NCI-H82 treated with DMSO at 0.1 percent for 48 hours (cell line): ENCODE data around the gene UGT1A3.
A peak's percentile ranks its signal among the peaks of the same experiment; 100 is the strongest.
"Not testable (repeated sequence)": the region's sequence is repeated elsewhere in the genome, so short reads cannot be mapped to it uniquely, and the experiment has no call there.

Experiments used
- DNase-seq: peaks from one replicate; lab custom pipeline; 2025; ENCODE audit not compliant: unreplicated experiment; lab: John Stamatoyannopoulos, UW

UGT1A3 gene

DNA sequence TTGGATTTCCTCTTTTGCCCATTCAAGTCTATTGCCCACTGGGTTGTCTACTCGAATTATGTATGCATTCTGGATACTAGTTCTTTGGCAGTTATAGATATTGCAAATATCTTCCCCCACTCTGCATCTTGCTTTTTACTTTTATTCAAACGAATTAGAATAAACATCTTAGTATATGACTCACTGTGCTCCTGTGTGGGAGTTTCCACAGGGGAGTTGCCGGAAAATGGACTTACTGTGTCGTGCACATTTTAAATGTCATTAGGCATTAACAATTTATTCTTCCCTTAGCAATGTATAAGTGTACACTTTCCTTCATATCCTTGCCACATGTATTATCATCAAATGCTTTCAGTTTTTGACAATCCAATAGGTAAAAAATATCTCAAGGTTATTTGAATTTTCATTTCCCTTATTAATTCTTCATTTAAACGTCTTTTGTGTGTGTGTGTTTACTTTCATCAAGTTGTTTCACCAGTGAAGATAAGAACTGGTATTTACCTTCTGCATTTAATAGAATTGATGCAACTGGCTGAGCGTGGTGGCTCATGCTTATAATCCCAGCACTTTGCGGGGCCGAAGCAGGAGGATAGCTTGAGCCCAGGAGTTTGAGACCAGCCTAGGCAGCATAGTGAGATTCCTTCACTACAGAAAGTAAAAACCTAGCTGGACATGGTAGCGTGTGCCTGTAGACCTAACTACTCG is 20.8 kb upstream of the UGT1A3 start:
- no peak for DNase-seq

DNA sequence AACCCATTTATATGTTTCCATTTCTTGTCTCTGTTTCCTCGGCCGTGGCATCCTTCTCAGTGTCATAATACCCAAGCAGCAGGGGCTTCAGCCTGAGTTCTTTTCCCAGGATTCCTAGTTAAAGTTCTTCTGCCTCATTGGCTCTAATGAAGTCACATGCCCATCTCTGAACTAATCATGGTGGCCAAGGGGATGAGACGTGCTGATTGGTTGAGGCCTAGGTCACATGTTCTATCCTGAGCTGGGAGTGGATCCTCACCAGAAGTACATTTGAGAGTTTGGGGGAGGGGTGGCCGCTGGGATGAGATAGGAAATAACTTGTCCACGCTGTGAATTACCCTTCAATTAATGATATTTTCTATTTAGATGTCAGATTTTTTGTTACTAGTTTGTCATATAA is 19.9 kb upstream of the UGT1A3 start:
- DNase-seq, result no peak

DNA sequence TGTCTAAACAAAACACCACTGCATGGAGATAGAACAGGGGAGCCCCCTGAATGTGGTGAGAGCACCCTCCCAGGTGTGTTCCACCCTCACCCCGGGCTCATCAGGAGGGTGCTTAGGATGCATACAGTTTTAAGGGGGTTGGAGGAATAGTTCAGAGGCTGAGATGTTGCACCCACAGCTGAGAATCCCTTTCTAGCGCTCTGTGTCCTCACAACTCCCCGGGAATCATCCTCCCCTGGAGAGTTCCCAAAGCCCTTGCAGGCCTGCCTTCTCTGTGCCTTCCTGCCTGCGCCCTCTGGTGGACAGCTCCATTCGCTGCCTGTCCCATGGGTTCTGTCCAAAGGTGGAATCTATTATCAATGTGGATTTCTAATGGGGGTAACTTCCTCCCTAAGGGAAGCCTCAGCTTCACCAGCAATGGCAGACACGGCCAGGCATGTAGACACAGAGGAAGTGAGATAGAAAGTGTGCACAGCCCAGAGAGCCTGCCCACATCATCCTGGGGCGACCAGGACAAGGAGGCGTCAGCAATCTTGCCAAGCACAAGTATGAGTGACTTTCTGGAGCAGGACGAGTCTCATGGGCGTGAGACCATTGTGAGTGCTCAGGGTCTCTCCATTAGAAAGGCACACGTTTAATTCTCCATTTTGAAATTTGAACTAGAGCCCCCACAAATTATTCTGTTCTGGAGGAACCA is 17.4 kb upstream of the UGT1A3 start:
- peak; percentile 64 for DNase-seq

DNA sequence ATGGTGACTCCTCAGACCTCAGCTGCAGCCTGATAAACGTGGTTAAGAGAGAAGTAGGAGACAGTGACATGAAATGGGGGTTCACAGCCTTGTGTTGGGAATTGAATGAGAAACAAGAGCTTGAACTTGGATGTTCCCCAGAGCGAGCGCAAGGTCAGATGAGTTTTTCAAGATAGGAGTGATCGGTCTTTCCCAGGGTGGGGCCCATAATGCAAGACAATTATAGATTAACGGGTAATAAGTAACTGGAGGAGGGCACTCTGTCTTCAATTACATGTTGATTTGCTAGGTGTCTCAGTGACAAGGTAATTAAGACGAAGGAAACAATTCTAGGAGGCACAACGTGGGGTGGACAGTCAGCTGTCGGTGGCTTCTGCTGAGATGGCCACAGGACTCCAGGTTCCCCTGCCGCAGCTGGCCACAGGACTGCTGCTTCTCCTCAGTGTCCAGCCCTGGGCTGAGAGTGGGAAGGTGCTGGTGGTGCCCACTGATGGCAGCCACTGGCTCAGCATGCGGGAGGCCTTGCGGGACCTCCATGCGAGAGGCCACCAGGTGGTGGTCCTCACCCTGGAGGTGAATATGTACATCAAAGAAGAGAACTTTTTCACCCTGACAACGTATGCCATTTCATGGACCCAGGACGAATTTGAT is 16.1 kb upstream of the UGT1A3 start, which contains the start of gene UGT1A5:
TSS of gene UGT1A5 (plus strand) at position 297 of the 651 bp plus-strand sequence. CDS start at position 382, 85 bp downstream.
- DNase-seq, result no peak

DNA sequence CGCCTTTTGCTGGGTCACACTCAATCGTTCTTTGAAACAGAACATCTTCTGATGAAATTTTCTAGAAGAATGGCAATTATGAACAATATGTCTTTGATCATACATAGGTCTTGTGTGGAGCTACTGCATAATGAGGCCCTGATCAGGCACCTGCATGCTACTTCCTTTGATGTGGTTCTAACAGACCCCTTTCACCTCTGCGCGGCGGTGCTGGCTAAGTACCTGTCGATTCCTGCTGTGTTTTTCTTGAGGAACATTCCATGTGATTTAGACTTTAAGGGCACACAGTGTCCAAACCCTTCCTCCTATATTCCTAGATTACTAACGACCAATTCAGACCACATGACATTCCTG is 15.6 kb upstream of the UGT1A3 start:
- no peak for DNase-seq

DNA sequence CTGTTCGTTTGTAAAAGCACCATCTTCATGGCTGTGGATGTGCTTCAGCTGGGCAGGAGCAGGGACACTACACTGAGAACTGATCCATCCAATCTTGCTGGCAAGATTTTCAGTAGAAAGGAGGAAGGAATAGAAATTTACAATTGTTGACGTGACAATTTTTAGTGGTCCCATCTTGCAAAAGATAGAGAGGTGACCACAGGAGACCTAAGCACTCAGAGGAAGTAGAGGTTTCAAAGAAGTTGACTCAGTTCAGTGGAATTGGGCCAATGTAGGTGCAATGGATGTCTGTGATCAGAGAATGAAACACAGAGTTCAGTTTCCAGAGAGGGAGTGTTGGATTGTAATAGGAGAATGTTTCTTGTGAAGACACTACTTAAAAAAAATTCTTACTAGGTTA is 14.7 kb upstream of the UGT1A3 start:
- DNase-seq, result no peak

DNA sequence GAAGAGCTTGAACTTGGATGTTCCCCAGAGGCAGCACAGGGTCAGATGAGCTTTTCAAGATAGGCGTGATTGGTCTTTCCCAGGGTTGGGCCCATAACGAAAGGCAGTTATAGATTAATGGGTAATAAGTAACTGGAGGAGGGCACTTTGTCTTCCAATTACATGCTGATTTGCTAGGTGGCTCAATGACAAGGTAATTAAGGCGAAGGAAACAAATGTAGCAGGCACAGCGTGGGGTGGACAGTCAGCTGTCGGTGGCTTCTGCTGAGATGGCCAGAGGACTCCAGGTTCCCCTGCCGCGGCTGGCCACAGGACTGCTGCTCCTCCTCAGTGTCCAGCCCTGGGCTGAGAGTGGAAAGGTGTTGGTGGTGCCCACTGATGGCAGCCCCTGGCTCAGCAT is 10.3 kb upstream of the UGT1A3 start, which contains the start of gene UGT1A4:
TSS of gene UGT1A4 (plus strand) at position 185 of the 400 bp plus-strand sequence. CDS start at position 270, 85 bp downstream.
- DNase-seq, result no peak

DNA sequence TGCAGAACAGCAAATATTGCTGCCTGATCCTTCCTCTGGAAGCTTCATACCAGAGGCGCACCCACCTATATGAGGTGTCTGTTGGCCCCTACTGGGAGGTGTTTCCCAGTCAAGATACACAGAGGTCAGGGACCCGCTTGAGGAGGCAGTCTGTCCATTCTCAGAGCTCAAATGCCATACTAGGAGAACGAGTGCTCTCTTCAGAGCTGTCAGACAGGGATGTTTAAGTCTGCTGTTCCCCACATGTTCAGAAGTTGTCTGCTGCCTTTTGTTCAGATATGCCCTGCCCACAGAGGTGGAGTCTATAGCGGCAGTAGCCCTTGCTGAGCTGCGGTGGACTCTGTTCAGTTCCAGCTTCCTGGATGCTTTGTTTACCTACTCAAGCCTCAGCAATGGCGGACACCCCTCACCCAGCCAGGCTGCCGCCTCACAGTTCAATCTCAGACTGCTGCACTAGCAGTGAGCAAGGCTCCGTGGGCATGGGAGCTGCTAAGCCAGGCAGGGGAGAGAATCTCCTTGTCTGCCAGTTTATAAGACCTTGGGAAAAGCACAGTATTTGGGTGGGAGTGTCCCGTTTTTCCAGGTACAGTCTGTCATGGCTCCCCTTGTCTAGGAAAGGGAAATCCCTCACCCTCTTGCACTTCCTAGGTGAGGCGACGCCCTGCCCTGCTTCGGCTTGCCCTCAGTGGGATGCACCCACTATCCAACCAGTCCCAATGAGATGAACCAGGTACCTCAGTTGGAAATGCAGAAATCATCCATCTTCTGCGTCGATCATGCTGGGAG is 8.2 kb downstream of the UGT1A3 start:
- not testable (repeated sequence) for DNase-seq

DNA sequence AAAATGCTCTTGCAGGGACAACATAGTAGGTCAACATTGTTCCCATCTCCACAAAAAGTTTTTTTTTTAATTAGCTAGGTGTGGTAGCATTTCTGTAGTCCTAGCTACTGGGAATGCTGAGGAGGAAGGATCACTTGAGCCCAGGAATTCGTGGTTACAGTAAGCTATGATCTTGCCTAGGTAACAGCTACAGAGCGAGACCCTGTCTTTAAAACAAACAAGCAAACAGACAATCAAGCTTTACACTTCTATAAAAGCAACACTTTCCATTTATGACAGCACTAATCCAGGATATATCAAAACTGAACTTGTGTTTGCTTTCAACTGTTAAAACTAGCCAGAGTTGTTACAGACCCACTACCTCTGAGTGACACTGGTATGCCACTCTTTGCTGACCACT is 12.0 kb downstream of the UGT1A3 start:
- DNase-seq, result no peak

DNA sequence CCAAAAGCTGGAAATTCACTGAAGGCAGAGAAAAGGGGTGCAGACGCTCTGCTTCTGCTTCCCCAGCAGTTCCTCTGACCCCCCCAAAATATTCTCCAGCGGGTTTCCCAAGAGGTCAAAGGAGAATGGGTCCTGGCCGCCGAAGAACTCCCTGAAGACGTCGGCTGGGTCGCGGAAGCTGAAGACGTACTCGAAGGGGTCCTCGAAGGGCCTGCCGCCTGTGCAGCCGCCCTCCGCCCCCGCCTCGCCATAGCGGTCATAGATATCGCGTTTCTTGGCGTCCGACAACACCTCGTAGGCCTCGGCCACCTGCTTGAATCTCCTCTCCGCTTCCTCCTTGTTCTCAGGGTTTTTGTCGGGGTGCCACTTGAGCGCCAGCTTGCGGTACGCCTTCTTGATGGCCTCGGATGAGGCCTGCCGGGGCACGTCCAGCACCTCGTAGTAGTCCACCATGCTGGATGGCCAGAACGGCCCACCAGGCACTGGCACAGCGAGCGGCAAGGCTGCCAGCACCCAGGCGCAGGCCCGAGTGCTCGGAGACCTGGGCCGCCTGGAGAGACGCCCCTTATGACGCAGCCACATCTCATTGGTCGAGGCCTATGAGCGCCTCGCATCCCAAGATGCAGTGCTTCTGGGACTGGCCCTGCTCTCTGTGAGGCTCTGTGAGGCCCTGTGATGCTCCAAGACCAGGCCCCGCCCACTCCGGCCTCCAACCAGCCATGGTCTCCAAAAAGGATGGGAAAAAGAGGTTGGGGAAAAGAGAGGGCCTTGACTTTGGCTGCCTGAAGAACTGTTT is 14.8 kb downstream of the UGT1A3 start:
- no peak for DNase-seq

DNA sequence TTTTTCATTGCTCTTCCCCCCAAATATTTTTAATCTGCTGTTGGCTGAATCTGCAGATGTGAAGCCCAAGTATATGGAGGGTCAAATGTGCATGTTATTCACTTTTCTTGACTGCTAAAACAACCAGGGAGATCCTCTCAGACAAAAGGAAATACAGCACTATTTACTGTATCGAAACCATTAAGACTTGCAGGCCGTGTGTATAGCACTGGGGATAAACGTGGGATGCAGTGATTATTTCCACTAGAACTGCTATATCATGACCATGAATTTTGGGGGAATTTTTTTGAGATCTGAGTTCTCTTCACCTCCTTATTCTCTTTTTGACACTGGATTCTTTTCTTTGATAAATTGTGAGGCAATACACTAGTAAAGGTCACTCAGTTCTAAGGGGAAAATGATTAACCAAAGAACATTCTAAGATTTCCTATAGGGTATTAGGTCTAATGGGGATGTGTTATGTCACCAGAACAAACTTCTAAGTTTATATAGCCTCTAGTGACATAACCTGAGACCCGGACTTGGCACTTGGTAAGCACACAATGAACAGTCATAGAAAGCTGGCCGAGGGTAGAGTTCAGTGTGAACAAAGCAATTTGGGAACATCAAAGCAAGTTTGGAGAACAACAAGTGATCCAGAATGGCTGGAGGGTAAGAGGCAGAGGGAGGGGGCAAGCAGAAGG is 16.4 kb downstream of the UGT1A3 start:
- no peak for DNase-seq

DNA sequence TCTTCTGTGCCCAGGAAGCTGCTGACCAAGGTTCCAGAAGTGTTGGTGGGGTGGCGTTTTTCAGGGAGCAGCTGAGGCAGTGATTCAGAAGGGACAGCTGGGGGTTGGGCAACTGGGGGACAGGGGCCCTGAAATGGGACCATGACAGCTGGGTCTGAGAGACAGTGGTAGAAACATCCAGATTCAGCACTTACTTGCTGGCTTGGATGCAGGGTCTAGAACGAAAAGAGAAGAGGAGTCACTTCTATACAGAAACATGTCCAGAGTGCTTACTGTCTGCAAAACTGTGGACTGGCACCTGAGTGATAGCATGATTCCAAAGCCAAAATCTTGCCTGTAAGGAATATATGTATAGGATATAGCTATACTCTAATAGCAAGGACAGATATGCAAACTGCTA is 17.0 kb downstream of the UGT1A3 start:
- DNase-seq, result not testable (repeated sequence)

DNA sequence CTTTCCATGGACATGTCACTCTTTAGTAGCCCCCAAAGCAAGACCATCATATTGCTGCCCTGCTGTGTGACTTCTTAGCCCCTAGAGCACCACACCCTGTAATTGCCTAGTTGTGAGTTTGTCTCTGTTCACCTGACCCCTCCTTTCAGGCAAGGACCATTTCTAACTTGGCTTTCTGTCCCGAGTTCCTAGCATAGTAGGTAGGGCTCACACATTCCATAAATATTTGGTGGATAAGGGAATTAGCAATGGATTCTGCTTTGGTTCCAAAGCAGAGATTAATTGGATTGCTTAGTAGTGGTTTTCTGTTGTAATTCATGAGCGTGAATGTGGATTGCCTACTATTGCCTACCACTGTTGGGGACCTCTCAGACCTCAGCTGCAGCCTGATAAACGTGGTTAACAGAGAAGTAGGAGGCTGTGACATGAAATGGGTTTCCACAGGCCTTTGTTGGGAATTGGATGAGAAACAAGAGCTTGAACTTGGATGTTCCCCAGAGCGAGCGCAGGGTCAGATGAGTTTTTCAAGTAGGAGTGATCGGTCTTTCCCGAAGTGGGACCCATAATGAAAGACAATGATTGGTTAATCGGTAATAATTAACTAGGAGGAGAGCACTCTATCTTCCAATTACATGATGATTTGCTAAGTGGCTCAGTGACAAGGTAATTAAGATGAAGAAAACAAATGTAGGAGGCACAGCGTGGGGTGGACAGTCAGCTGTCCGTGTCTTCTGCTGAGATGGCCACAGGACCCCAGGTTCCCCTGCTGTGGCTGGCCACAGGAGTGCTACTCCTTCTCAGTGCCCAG is 17.8 kb downstream of the UGT1A3 start:
- DNase-seq, result no peak

DNA sequence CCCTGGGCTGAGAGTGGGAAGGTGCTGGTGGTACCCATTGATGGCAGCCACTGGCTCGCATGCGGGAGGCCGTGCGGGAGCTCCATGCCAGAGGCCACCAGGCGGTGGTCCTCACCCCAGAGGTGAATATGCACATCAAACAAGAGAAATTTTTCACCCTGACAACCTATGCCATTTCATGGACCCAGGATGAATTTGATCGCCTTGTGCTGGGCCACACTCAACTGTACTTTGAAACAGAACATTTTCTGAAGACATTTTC is 18.4 kb downstream of the UGT1A3 start:
- no peak for DNase-seq

DNA sequence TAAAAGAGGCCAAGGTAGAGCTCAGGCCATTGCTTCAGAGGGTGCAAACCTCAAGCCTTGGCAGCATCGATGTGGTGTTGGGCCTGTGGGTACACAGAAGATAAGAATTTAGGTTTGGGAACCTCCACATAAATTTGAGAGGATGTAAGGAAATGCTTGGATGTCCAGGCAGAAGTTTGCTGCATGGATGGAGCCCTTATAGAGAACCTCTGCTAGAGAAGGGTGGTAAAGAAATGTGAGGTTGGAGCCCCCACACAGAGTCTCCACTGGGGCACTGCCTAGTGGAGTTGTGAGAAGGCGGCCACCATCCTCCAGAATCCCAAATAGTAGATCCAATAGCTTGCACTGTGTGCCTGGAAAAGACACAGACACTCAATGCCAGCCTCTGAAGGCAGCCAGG is 21.8 kb downstream of the UGT1A3 start:
- not testable (repeated sequence) for DNase-seq

DNA sequence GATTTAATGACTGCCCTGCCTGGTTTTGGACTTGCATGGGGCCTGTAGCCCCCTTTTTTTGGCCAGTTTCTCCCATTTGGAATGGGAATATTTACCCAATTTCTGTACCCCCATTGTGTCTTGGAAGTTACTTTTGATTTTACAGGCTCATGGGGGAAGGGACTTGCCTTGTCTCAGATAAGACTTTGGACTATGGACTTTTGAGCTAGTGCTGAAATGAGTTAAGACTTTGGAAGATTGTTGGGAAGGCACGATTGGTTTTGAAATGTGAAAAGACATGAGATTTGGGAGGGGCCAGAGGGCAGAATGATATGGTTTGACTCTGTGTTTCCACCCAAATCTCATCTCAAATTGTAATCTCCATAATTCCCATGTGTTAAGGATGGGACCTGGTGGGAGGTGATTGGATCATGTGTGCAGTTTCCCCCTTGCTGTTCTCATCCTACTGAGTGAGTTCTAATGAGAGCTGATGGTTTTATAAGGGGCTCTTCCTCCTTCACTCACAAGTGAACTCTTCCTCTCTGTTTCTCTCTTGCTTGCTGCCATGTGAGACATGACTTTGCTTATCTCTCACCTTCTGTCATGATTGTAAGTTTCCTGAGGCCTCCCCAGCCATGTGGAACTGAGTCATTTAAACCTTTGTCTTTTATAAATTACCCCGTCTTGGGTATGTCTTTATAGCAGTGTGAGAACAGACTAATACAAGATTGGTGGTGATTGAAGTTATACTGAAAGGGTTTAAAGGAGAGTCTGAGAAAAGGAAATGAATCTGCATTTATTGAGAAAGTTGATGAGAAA is 22.6 kb downstream of the UGT1A3 start:
- DNase-seq, result not testable (repeated sequence)

DNA sequence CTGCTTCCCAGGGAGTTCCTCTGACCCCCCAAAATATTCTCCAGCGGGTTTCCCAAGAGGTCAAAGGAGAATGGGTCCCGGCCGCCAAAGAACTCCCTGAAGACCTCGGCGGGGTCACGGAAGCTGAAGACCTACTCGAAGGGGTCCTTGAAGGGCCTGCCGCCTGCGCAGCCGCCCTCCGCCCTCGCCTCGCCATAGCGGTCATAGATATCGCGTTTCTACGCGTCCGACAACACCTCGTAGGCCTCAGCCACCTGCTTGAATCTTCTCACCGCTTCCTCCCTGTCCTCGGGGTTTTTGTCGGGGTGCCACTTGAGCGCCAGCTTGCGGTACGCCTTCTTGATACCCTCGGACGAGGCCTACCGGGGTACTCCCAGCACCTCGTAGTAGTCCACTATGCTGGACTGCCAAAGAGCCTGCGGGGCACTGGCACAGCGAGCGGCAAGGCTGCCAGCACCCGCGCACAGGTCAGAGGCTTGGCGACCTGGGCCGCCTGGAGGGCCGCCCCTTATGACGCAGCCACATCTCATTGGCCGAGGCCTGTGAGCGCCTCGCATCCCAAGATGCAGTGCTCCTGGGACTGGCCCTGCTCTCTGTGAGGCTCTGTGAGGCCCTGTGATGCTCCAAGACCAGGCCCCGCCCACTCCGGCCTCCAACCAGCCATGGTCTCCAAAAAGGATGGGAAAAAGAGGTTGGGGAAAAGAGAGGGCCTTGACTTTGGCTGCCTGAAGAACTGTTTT is 26.2 kb downstream of the UGT1A3 start:
- no peak for DNase-seq
